HL-60 (cell line): ENCODE results near the gene LRRC8C.

Source experiments
- DNase-seq, 2 experiments: peaks; one replicate each; pipeline ENCODE4 v3.0.0-alpha.2; 2010 to 2020; ENCODE audit warnings: low read depth in 1 of 2, low spot score in 1 of 2
- H3K27ac ChIP-seq: fragments of 250-450 bp; sonication (Bioruptor Pico); replicated peaks from 2 replicates; pipeline ENCODE4 v1.5.1; 2020; ENCODE audit warnings: mild to moderate bottlenecking, moderate library complexity
- H3K27me3 ChIP-seq: fragments of 250-450 bp; sonication (Bioruptor Pico); 2 replicates; pipeline ENCODE4 v1.5.1; 2021; ENCODE audit warnings: mild to moderate bottlenecking, moderate library complexity; ENCODE audit not compliant: insufficient read depth, poor library complexity, severe bottlenecking
- H3K4me3 ChIP-seq: replicated peaks from 2 replicates; pipeline ENCODE4 v1.5.1; 2011; ENCODE audit warnings: mild to moderate bottlenecking, control low read depth, low read length; ENCODE audit not compliant: insufficient read depth
- CTCF ChIP-seq: IDR thresholded peaks from one replicate; pipeline ENCODE4 v1.5.1; 2011; ENCODE audit warnings: low read length, control low read depth, inconsistent platforms; ENCODE audit not compliant: insufficient read depth
- GABPA ChIP-seq: IDR thresholded peaks from 2 replicates; pipeline ENCODE4 v1.6.1; 2012; ENCODE audit warnings: low read depth
- POLR2AphosphoS5 ChIP-seq: IDR thresholded peaks from 2 replicates; pipeline ENCODE4 v1.6.1; 2012; ENCODE audit warnings: low read depth
- SPI1 ChIP-seq: IDR thresholded peaks from 2 replicates; pipeline ENCODE4 v1.6.1; 2012; ENCODE audit warnings: low read depth, mild to moderate bottlenecking, borderline replicate concordance
- TF ChIP-seq, protein P1 (sequence below): IDR thresholded peaks from 2 replicates; pipeline ENCODE4 v1.6.1; 2012; ENCODE audit warnings: low read depth; ENCODE audit not compliant: insufficient replicate concordance

LRRC8C gene

DNA sequence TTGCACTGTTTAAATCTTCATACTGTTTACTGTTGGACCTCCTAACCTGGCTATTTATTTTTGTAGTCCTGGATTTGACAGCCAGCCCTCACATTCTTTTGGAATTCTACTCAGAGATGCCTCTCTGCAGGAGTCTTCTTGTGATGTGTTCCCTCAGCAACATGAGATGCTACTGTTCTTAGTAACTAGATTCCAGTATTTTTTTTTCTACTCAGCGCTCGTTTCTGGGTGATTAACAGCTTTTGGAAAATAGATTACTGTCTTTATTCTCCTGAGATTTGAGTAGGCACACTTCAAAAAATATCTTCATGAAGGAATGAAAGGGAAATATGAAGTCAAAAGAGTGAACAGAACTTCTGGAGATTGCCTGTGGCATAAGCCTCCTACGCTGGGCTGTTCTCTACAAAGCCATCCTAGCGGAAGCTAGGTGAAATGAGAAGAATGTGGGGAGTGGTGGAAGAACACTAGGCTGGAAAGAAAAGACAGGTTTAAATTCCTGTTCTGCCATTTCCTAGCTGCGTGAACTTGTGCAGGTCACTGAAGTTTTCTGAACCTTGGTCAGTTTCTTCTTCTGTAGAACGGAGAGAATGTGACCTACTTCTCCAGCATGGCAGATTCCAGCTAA, 75.9 kb downstream of the LRRC8C start:
- H3K27ac ChIP-seq: no peak overlapping the region
- no peak overlapping the region for H3K4me3 ChIP-seq
- H3K27me3 ChIP-seq: no peaks in the 10 kb centered on the region
- DNase-seq: no peak
- TF ChIP-seq SPI1 (peak; percentile 15; the same call in 1 of the 2 replicates), GABPA (no peak)

GRCh38 chr1:89710498-89711139, 77.7 kb downstream of the LRRC8C start:
- H3K27ac ChIP-seq: no peak overlapping the region

DNA sequence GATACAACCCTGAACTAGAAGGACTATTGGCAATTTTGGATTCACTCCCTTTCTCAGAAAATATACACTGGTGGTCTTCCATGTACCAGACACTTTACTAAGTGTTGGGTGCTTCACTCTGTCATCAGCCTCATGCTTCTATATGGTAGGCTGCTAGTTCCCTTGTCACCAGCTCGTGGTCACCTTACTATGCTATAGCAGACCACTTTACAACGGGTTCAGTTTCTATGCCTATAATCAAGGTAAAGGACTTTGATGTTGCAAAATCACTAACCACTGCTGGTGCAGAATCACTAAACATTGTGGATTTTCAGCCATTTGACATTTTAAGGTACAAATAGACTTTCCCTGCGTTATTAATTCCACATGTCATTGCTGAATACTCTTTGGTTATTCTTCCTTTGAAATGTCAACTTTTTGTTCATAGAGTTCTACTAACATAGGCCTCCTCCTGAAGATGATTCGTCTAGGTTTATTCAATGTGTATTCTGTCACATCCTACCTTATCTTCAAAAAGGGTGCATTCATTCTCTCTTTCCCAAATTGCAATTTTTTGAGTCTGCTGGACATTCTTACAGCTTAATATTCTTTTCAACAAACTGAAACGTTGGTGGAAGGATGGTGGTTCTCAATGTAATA, 78.3 kb downstream of the LRRC8C start:
- no peak overlapping the region for H3K4me3 ChIP-seq
- TF ChIP-seq GABPA (no peak), SPI1 (no peak), POLR2AphosphoS5 (no peak), CTCF (no peak)
- TF ChIP-seq, protein P1, sequence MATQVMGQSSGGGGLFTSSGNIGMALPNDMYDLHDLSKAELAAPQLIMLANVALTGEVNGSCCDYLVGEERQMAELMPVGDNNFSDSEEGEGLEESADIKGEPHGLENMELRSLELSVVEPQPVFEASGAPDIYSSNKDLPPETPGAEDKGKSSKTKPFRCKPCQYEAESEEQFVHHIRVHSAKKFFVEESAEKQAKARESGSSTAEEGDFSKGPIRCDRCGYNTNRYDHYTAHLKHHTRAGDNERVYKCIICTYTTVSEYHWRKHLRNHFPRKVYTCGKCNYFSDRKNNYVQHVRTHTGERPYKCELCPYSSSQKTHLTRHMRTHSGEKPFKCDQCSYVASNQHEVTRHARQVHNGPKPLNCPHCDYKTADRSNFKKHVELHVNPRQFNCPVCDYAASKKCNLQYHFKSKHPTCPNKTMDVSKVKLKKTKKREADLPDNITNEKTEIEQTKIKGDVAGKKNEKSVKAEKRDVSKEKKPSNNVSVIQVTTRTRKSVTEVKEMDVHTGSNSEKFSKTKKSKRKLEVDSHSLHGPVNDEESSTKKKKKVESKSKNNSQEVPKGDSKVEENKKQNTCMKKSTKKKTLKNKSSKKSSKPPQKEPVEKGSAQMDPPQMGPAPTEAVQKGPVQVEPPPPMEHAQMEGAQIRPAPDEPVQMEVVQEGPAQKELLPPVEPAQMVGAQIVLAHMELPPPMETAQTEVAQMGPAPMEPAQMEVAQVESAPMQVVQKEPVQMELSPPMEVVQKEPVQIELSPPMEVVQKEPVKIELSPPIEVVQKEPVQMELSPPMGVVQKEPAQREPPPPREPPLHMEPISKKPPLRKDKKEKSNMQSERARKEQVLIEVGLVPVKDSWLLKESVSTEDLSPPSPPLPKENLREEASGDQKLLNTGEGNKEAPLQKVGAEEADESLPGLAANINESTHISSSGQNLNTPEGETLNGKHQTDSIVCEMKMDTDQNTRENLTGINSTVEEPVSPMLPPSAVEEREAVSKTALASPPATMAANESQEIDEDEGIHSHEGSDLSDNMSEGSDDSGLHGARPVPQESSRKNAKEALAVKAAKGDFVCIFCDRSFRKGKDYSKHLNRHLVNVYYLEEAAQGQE: no peak
- no peak for DNase-seq
- H3K27me3 ChIP-seq: no peaks in the 10 kb centered on the region
- no peak overlapping the region for H3K27ac ChIP-seq

More at GRCh38 chr1:89710498-89711139, 77.7 kb downstream of the LRRC8C start:
- Histone ChIP-seq H3K4me3 (no peak overlapping the region), H3K27me3 (no peaks in the 10 kb centered on the region)
- DNase-seq: no peak
- TF ChIP-seq POLR2AphosphoS5 (no peak), CTCF (no peak), GABPA (no peak), SPI1 (no peak)
- TF ChIP-seq, protein P1: no peak

DNA sequence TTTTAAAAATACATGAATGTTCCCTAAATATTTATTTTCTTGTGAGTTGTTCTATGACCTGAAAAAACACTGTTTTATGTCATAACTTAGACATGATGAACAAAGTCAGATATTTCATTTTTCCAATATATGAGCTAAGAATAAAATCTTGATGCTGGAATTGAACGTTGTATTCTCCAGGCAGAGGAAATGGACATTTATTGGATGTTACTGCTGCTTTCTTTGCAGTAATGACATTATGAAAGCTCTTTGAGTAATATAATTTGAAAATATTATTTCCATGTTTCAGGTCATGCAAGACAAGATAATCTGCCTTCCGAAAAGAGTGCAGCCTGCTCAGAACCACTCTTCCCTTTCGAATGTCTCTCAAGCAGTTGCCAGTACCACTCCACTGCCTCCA, 79.5 kb downstream of the LRRC8C start:
- no peak overlapping the region for H3K4me3 ChIP-seq
- no peak for DNase-seq
- H3K27me3 ChIP-seq: no peaks in the 10 kb centered on the region
- TF ChIP-seq CTCF (no peak), POLR2AphosphoS5 (no peak), GABPA (no peak), SPI1 (no peak)
- TF ChIP-seq, protein P1: no peak
- no peak overlapping the region for H3K27ac ChIP-seq
